Pons (tissue), 1 donor: ENCODE measurements around the gene TCFL5.

Experiments used
- DNase-seq: peaks from one replicate; pipeline ENCODE4 v3.0.0-alpha.2; 2016; ENCODE audit warnings: low spot score

TCFL5 gene

DNA sequence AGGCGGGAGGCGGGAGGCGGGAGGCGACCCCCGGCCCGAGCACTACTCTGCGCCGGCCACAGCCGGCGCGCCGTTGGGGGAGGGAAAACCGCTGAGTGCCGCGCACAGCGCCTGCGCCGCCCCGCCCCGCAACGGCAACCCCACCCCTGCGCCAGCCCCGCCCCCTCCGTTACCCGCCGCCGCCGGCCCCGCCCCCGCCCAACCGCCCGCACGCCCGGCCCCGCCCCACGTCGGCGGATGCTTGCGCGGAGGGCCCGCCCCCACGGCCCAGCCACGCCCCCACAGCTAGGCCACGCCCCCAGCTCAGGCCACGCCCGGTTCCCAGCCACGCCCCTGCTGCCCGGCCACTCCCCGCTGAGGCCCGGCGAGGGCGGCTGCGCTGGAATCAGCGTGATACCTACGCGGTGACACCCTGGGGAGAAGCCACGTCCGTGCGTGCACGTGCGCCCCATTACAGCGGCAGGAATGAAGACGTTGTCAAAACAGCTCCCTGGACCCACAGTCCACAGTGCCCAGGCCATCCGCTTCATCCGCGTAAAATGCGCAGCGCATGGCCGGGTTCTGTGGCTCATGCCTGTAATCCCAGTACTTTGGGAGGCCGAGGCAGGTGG lies at the start of gene TCFL5:
Gene TCFL5 (minus strand): TSS at position 97 of the 611 bp plus-strand sequence. CDS start 152 bp downstream, outside the sequence.
- peak; percentile 67 for DNase-seq

DNA sequence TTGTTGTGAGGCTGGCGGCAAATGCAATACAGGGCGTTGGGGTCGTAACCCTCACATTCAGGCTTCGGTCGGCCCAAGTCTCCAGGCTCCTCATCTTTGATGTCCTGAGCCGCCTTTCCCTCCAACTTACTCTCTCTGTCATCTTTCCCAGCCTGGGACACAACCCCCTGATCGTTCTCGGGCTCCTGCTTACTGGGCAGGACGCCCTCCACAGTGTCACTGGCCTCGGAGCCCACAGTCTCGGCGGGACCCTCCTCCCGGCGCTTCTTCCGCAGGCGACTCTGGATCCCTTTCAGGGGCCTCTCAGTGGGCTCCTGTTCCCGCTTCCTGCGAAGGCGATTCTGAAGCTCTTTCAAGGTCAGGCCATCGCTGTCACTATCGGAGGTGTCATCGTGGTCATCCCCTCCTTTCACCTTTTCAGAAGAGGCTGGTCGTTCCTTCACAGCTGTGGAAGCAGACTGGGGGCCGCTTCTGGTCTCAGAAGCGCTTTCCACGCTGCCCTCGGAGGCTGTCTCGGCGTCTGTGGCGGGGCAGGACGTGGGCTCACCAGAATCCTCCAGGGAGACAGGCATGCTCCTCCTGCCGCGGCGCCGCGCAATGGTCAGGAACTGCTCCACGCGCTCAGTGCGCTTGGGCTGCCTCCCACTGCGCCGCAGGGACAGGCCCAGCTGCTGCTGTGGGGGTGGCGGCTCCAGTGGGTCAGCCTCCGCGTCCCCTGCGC lies 49.3 kb upstream of the TCFL5 start:
- no peak for DNase-seq

DNA sequence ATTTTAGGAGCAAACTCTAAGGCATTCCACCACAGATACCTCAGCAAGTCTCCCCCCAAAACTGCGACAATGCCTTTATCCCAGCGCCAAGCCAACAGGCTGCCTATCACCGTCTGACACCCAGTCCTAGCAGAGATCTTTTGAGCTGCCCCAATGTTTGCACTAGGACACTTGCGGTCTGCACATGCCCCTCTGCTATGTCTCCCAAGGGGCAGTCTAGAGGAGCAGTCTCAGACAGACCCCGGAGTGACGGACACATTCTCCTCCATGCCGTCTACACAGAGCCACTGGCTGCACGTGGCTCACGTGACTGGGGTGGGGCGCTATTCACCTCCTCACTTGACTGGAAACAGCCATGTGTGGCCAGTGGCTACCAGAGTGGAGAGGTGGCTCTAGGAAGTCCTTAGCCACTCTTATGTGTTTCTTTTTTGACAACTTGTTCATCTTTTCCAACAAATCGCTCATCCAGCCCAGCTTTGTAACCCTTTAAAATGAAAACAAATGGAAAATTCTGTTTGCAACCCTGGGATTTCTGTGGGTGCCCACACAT lies 48.7 kb upstream of the TCFL5 start:
- no peak for DNase-seq

DNA sequence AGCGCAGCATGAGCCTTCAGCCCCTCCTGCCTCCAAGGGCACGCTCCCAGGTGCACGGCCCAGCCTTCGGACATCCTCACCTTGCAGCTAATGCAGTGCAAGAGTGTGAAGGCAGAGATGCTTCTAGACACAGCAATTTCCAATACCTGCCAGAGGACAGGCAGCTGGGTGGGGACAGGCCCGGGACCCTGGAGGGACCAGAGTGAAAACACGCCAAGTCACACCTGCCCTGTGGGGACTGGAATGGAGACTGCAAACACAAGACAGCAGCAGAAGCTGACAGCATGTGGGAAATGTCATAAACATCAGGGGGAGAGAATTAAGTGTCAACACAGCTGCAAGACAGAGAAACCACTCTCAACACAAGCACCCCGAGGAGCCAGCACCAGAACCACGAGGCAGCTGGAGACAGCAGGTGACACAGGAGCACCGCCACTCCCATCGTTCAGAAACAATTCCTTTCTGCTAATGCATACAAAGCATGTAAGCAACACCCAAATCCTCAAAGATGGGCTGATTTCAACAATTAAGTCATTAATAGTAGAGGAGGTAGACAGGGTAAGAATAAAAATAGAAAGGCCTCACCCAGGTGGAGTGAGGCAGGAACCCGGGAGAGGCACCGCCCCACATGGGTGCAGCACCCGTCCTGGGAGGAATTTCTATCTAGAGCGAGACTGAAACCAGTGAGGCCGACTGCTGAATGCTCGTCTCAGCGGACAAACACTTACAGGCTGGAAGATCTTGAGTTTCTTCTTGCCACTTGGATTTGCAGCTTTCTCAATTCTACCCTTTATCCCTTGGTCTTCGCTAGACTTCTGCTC lies 47.6 kb upstream of the TCFL5 start:
- DNase-seq: no peak

DNA sequence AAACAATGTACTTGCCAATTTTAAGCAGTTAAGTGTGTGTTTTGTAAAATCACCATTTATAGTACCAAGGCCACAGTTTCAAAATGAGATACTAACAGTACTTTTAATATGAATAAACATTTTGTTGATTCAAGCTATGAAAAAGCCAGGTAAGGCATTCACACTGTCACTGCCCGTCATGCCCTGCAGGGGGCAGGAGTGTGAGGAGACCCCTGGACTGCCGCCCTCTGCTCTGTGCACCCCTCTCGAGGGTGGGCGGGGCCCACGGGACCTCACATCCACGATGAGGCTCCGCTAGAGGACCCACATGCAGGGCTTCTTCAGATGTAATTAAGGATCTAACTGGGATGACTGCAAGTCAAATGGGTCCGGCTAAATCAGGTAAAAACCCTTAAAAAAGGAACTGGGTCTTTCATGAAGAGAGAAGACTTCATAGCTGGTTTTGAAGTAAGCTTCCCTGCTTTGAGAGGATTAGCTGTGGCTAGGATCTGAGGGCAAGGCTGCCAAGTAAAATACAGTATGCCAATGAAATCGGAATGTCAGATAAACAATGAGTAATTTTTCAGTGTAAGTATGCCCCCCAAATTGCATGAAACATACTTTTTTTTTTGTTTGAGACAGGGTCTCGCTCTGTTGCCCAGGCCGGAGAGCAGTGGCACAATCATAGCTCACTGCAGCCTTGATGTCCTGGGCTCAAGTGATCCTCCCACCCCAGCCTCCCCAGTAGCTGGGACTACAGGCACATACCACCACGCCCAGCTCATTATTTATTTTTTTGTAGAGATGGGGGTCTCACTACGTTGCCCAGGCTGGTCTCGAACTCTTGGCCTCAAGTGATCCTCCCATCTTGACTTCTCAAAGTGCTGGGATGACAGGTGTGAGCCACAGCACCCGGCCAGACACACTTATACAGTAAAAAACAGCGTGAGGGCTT lies 46.0 kb upstream of the TCFL5 start:
- DNase-seq: no peak

DNA sequence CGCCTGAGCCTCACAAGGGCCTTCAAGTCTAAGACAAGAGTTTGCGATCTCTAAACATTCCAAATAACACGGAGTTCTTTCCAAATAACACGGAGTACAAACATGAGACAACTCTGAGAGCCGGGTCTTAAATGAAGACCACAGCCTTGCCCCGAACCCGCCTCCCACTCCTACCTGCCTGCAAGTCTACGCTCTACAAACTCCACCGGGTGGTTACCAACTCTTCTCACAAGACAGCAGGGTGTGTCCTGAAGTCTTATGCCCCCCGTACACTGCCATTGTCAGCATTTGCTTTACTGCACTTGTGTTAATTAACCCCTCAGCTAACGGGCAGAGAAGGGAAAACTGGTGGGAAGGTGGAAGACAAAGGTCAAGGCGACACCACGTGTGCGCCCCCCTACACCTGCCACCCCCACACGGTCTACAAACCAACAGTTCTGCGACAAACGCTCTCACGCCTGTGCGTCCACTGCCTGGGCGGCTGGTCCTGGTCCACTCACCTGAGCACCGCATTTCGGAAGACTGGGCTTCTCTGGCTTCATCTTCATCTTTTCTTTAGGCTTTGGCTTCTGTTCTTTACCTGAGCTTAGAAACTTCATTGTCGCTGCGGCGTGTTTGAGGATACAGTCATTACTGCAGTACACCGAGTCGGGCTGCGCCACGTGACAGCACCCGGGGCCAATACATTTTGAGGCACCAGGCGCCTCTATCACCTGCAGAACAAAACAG lies 45.2 kb upstream of the TCFL5 start:
- DNase-seq: no peak

DNA sequence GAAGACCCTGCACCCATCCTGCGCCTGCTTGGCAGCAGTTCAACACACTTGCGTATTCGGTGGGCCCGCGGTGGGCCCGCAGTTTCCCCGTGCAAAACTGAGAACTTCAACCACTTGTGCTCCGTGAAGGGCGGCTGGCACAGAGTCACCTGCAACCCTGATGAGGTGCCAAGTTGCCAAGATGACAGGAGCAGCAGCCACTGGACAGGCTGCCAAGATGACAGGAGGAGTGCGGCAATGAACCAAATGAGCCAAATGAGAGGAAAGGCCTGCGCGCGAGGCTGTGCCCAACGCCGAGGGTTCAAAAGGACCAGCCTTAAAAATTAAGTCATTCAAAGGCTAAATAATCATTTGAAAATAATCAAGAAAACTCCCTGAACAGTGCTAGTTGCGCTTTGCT lies 44.6 kb upstream of the TCFL5 start:
- no peak for DNase-seq

DNA sequence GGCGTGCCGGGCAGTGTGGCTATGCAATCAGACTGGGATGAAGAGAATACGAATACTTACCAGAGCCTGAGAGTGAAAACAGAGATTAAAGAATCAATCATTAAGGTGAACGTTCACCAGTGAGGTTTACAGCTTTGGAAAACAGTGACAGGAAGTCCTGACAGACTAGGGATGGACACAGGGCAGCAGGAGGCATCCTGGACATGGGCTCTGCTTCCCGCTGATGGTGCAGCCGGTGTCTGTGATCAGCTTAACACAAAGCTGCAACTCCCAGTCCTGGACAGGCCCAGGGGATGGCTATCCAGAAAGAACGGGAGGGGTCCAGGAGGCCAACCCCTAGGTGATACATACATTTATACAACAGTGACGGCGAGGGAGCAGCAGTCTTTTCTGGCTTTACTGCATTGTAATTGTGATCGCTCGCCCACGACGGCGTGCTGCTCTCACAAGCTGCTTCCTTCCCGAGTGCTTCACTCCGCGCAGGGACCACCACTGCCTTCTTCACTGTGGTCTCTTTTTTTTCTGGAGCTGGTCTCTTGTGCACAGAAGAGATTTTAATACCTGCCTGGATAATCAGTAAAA lies 44.0 kb upstream of the TCFL5 start:
- DNase-seq: no peak

DNA sequence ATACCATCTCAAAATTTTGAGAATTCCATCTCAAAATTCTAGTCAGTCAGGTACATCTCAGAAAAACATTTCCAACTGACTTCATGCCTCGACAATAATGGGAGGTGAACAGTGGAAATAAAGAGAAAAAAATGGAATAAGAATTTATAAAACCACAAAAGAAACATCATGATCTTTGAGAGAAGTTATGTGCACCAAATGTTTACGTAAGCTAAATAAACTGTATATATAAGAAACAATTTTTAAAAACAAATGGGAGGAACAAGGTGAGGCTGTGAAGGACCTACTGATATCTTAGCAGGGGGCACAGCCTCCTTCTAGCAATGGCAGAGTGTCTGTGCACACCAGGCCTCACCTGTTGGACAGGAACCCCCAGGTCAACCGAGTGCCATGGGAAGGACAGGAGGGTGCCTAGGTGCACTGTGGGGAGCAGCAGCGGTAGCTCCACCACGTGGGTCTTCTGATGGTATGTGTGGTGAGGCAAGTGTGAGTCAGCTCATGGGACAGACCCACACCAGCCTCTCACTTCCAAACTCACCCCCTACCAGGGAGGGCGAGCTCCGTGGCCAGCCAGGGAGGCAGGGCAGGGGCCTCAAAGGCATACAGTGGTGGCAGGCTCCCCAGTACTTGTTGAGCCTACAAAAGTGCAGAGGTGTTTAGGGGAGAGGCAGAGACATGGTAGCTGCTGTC lies 41.4 kb upstream of the TCFL5 start:
- no peak for DNase-seq

DNA sequence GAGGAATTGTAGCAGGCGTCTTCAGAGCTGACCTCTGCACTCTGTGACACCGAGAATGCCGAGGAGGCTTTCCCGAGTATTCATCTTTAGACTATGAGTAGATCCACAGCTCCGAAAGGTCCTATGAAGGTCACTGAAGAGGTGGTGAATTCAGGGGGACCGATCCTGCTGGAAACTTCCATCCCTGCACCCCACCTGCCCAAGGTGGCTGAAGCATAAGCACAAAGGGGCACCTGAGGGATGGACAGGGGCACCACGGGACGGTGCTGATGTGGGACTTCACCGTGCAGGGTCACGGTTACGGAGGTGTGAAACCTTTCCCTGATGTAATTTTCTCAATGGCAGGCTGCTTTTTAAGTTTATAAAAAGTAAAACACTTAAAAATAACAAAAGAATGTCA lies 40.3 kb upstream of the TCFL5 start:
- no peak for DNase-seq

DNA sequence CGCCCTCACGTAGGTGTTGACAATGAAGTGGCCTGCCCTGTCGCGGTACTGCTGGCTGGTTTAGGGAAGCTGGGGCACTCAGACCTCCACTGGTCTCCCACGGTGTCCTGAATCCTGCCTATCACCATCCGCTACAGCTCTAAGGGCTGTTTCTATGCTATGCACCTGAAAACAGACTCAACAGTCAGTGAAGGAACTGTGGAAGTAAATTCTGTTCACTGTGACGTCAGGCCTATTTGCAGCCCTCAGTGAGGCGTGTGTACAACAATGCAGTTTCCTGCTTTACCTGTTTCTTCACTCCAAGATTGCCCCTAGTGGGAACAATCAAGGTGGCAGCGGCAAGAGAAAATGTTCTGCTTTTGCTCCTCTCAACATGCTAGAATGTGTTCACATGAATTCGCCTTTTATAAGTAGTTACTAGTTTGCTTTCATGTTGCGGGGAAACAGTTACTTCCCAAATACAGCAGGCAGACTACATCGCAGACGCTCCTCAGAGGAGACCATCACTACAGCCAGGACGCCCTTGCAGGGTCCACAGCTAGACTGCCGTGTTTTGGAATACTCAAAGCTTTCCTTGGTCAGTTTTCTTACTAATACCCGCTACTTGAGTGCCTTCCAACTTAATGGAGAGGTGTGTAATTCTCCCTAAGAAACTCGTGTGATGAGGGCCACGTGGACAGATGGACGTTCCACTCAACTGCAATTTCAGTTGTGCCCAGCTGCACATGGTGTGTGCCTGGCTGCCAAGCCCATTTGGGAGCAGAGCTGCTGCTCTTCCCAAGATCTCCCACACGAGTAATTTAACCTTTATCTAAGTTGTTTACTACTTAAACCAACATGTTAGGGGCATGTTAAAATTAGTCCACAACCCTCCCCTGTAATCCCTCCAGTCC lies 39.3 kb upstream of the TCFL5 start:
- no peak for DNase-seq

DNA sequence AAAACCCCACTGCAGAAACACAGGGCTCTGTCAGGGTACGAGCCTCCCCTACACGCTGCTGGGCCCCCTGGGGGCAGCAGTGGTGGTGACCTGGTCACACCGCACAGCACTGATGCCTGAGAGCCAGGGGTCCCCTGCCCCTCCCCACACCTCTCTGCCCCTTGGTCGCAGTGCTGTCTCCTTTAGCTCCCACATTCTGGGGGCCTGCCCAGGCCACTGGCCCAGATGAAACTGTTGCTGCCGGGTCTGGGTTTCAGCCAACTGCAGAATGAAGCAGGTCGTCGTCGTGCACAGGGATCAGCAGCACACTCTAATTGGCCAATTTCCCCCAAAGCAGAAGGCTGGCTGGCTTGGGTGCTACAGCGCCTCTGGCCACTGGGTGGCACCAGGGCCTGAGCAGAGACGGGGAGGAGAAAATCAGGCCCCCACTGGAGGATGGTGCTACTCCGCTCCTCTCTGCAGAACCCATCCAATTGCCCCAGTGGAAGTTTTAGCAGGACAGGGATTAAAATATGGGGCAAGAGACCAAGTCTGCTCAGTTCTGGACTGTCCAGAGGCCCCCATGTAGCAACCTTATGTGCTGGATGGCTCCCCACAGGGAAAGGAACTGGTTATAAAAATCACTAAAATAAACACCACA lies 38.5 kb upstream of the TCFL5 start:
- peak; percentile 66 for DNase-seq

DNA sequence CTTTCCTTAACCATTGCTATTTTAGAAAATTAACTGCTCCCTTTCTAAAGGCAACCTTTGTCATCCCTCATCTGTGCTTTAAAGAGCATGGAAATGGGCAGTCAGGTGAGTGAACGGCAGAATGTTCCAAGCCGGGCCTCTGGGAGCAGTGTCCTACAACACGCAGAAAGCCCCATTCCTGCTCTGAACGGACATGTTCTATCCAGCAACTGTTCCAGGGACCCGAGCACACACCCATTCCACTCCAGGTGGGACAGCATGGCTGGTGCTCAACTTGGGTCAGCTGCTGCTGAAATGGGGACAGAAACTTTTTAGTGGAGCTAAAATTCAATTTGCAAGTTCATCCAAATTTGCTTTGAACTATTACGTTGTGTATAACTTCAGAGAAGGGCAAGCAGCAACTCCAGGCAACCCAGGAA lies 38.0 kb upstream of the TCFL5 start:
- DNase-seq: no peak

DNA sequence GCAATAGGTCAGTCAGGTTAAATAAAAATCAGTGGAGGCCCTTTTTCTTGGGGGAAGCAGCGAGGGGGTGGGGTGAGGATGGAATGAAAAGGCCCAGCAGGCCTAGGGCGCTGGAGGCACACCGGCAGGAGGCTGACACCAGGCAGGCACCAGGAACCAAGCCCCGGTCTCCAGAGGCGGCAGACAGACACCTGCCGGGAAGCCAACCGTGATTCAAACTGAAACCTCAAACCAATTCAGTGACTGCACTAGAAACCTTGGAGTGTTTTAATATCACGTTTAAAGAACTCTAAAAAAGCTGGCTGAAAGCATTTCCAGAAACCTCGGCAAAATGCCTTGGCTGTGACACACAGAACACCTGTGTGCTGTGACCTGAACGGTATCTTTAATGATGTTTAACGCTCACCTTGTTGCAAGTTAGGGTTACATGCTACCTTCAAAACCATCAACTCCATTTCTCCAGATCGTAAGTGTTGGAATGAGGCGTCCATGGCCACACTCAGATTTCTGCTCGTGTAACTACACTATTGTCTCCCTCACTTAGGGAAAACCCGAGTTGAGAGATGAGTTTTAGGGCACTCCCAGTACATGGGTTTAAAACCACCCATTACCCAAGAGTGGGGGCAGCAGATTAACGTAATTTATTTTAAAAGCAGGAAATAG lies 37.5 kb upstream of the TCFL5 start:
- DNase-seq: no peak

DNA sequence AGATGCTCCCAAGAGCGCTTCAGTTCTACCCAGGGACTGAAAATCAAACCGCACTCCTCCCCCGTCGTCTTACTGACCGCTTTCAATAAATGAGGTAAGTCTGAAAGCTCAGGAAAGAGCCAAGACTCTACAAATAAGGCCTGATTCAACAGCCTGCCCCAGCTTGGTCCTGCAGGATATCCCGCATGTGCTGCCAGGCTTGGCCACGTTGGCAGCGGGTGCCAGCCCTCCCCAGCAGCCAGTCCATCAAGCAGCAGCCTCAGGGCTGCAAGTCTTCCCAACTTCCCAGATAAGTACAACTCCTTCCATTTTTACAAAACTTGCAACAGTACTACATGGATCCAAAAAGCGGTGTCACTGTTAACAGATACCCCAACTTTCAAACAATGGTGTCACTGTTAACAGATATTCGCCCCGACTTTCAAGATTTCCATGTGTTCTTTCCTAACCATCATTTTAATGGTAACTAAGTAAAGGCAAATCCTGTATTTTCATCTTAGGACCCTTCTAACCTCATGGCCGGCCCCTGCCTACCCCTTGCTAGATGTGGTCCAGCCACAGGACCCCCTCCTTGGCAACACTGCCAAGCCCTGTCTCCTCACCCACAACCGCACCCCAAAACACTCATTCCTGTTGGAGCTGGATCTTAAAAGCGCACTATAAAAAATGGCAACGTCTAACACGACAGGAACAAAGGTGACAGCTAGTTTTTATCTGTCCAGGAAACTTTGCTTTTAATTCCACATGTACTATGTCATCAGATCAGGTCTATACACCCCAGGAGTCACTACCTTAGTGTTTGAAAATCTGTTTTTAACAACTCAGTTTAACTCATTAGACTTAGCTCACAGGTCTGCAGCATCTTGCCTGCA lies 36.7 kb upstream of the TCFL5 start:
- DNase-seq: no peak

DNA sequence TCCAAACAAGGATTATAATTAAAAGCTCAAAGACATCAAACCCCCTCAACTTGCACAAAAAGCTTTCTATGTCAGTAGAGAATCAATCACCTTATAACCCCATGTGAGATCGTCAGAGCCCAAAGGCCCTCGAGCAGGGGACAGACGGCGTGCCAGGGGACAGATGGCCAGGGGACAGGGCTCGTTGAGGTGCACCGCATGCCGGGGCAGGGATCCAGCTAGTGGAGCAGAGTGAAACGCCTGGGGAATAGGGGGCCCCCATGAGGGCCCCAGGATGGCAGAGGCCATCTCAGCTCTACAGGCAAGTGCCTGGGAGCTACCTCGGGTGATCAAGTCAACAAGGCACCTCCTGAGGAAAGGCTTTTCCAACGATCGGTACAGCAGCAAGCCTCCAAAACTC lies 36.0 kb upstream of the TCFL5 start:
- DNase-seq: no peak

DNA sequence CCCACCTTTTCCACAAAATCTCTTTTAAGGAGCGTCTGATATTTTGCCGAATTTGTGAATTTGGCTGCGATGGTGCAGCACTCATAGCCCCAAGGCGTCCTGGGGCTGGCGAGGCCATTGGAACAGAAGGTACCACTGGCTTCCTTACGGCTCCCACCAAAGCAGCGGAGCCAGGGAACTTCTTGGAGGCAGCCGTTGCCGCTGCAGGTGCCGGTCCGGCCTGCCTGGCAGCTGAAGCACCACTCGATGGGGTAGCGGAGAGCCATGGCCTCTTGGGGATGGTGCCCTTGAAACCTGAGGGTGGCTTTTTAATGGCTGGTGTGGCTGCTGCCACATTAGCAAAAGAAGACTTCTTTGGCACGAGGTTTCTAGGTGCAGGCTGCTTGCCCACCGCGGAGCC lies 34.9 kb upstream of the TCFL5 start:
- DNase-seq: no peak
